ENCODE measurements around the gene CPNE2.

- no peak for TF ChIP-seq POLR2A (IDR thresholded peaks at IDR 0.05; ENCODE audit: low read depth)
- no peak for TF ChIP-seq CTCF (IDR thresholded peaks at IDR 0.05)
- TF ChIP-seq POLR2AphosphoS5 (IDR thresholded peaks at IDR 0.05) = no peak
Measured at GRCh38 chr16:57094911-57095310, 2.5 kb downstream of the CPNE2 start.
